SK-N-MC (cell line): Measurements from ENCODE around the gene MRAP.

Experiments used
- EZH2 ChIP-seq: fragments of 200-600 bp; sonication (generic); IDR thresholded peaks from one replicate; pipeline ENCODE4 v1.6.1; 2017; ENCODE audit warnings: antibody characterized with exemption
- POLR2AphosphoS5 ChIP-seq: IDR thresholded peaks from 2 replicates; pipeline ENCODE4 v1.6.1; 2012; ENCODE audit warnings: mild to moderate bottlenecking, low read depth, low read length, borderline replicate concordance

- TF ChIP-seq EZH2 (no peak), POLR2AphosphoS5 (no peak)
Measured at GRCh38 chr21:32298148-32298559, 501 bp upstream of the MRAP start.
